K562 (cell line): Measurements from ENCODE around the gene SLC29A2. TPM values are rescaled to one million over a fixed set of nuclear protein-coding genes. Genes with fewer than 3 reads are reported as not detected.
A peak's percentile ranks its signal among the peaks of the same experiment; 100 is the strongest.

ENCODE experiments used
- CBFA2T3 ChIP-seq: fragments of 450-650 bp; IDR thresholded peaks from 2 replicates; pipeline ENCODE4 v1.6.1; 2017
- CSDE1 ChIP-seq, 2 experiments: fragments of 450-650 bp; IDR thresholded peaks; 2 replicates each; pipeline ENCODE4 v1.6.1; 2016; ENCODE audit warnings: mild to moderate bottlenecking in 1 of 2
- EHMT2 ChIP-seq: fragments of 450-650 bp; IDR thresholded peaks from 2 replicates; pipeline ENCODE4 v1.6.1; 2018; ENCODE audit warnings: antibody characterized with exemption
- HNRNPLL ChIP-seq: fragments of 200-400 bp; formaldehyde crosslinking; IDR thresholded peaks from 2 replicates; pipeline ENCODE4 v1.6.1; 2017; ENCODE audit warnings: low read length, low read depth, mild to moderate bottlenecking; ENCODE audit not compliant: poor library complexity, severe bottlenecking
- MCM3 ChIP-seq: fragments of 450-650 bp; IDR thresholded peaks from 2 replicates; pipeline ENCODE4 v1.6.1; 2016
- NFE2L1 ChIP-seq: fragments of 450-650 bp; IDR thresholded peaks from 2 replicates; pipeline ENCODE4 v1.6.1; 2016; ENCODE audit warnings: missing genetic modification characterization, low read depth, mild to moderate bottlenecking, missing compliant biosample characterization, moderate library complexity, borderline replicate concordance
- OTX1 ChIP-seq: fragments of 450-650 bp; formaldehyde crosslinking; IDR thresholded peaks from 2 replicates; pipeline ENCODE4 v1.4.0; 2022; ENCODE audit warnings: mild to moderate bottlenecking
- SMAD3 ChIP-seq: fragments of 450-650 bp; formaldehyde crosslinking; conservative IDR thresholded peaks from 2 replicates; pipeline ENCODE4 v1.4.0; 2020; ENCODE audit warnings: mild to moderate bottlenecking
- SPI1 ChIP-seq: IDR thresholded peaks from 2 replicates; pipeline ENCODE4 v1.6.1; 2011; ENCODE audit warnings: low read depth, low read length, control low read depth, borderline replicate concordance
- SREBF1 ChIP-seq: fragments of 150-350 bp; IDR thresholded peaks from 2 replicates; pipeline ENCODE4 v1.6.1; 2014; ENCODE audit warnings: antibody characterized with exemption, low read depth, low read length, borderline replicate concordance
- TGIF2 ChIP-seq: sonication (generic); formaldehyde crosslinking; IDR thresholded peaks from 2 replicates; pipeline ENCODE4 v1.8.1; 2022; ENCODE audit warnings: mild to moderate bottlenecking, missing genetic modification reagents, moderate library complexity
- THRAP3 ChIP-seq: fragments of 450-650 bp; IDR thresholded peaks from 2 replicates; pipeline ENCODE4 v1.6.1; 2016; ENCODE audit warnings: mild to moderate bottlenecking, inconsistent platforms, borderline replicate concordance
- polyA plus RNA-seq, 8 experiments: library from polyadenylated mRNA; depleted of rRNA in 4 of 8; stranded (reverse) in 5 of 8; unstranded in 3 of 8; fragments of >200 nt; fragmentation: Nextera tagmentation in 2 of 8; fragmentation: Illumina TruSeq in 1 of 8; extraction: Ambion mirVana in 2 of 8; extraction: Trizol in 1 of 8; gene quantifications; 2 replicates each; pipeline versions ENCODE4 v1.2.1 to v1.2.3, GENCODE V29; 2011 to 2014; ENCODE audit warnings: inconsistent platforms in 1 of 8, missing spikeins in 1 of 8
- total RNA-seq, 7 experiments: library from RNA; depleted of rRNA in 6 of 7; stranded (reverse); fragments of >200 nt in 6 of 7; fragmentation: Illumina TruSeq in 2 of 7; extraction: Trizol in 2 of 7; gene quantifications; 2 replicates each; pipeline versions ENCODE4 v1.2.1 to v1.2.3, GENCODE V29; 2011 to 2021; ENCODE audit warnings: low replicate concordance in 1 of 7
- TF ChIP-seq, protein P1 (sequence below): fragments of 250-450 bp; sonication (Bioruptor Pico); IDR thresholded peaks from 2 replicates; pipeline ENCODE4 v1.4.0; 2020; ENCODE audit warnings: mild to moderate bottlenecking, moderate library complexity

The SLC29A2 gene
- total and polyA plus RNA-seq, 9 of the 15 experiments (the other 6 are each of a cell fraction or from before 2014, with no cell fraction given), result 2.4 to 48.6 (median 14.2) TPM

DNA sequence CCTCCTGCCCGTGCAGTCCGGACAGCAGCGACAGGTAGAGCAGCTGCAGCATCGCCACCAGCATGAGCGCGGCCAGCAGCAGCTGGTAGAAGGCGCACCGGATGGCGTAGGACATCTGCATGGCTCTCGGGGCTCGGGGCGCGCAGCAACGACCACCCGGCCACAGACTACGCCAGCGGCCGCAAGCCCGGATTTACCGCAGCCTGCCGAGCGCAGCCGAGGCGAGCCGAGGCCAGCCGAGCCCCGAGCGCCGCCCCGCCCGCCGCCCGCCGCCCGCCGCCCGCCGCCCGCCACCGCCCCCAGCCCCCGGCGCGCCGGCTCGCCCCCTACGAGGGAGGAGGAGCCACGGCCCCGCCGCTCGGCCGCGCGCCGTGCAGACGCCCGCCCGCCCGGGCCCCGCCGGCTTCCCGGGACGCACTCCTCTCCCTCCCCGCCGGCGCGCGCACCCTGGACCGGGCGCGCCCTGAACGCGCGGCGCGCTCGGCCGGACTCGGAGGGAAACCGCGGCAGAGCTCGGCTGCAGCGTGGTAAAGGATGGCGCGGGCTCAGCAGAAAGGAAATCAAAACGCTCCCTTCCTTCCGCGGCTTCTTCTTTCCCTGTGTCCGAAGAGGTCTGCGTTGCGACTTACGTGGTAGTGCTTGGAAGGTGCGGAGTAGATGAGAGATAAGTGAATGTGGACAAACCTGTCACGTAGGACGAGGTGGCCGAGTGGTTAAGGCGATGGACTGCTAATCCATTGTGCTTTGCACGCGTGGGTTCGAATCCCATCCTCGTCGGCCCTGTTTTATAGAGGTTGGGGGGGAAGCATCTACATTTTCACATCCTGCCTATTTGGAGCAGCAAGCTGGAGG, 23.9 kb downstream of the SLC29A2 start, which contains the start of gene B4GAT1 (continued):
- TF ChIP-seq, protein P1, sequence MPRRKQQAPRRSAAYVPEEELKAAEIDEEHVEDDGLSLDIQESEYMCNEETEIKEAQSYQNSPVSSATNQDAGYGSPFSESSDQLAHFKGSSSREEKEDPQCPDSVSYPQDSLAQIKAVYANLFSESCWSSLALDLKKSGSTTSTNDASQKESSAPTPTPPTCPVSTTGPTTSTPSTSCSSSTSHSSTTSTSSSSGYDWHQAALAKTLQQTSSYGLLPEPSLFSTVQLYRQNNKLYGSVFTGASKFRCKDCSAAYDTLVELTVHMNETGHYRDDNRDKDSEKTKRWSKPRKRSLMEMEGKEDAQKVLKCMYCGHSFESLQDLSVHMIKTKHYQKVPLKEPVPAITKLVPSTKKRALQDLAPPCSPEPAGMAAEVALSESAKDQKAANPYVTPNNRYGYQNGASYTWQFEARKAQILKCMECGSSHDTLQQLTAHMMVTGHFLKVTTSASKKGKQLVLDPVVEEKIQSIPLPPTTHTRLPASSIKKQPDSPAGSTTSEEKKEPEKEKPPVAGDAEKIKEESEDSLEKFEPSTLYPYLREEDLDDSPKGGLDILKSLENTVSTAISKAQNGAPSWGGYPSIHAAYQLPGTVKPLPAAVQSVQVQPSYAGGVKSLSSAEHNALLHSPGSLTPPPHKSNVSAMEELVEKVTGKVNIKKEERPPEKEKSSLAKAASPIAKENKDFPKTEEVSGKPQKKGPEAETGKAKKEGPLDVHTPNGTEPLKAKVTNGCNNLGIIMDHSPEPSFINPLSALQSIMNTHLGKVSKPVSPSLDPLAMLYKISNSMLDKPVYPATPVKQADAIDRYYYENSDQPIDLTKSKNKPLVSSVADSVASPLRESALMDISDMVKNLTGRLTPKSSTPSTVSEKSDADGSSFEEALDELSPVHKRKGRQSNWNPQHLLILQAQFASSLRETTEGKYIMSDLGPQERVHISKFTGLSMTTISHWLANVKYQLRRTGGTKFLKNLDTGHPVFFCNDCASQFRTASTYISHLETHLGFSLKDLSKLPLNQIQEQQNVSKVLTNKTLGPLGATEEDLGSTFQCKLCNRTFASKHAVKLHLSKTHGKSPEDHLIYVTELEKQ (CRISPR knock-in tag), result no peak
- no peak for TF ChIP-seq NFE2L1
- TF ChIP-seq SPI1, result no peak
- no peak for TF ChIP-seq TGIF2 (CRISPR knock-in tag)
- TF ChIP-seq EHMT2, result no peak
- TF ChIP-seq CSDE1 (IDR thresholded peaks at IDR 0.05), result peak in 1 of 2 experiments; percentile 77; a peak in 2 of 4 replicates
- peak; percentile 69; the same call in 1 of the 2 replicates for TF ChIP-seq SREBF1
- no peak for TF ChIP-seq CBFA2T3
- TF ChIP-seq THRAP3, result no peak
- TF ChIP-seq OTX1 (CRISPR knock-in tag), result no peak
- no peak for TF ChIP-seq SMAD3 (CRISPR knock-in tag)
- peak; percentile 59 for TF ChIP-seq HNRNPLL
- TF ChIP-seq MCM3, result no peak
